ENCODE measurements around the gene MDFI. TPM values are rescaled to one million over a fixed set of nuclear protein-coding genes. Genes with fewer than 3 reads are reported as not detected.

Gene MDFI
- total and polyA plus RNA-seq, 4 donors, result 0.24 to 2.8 (median 0.50) TPM; not detected in 1

- TF ChIP-seq REST (IDR thresholded peaks at IDR 0.05) (no peak), JUND (IDR thresholded peaks at IDR 0.05) (no peak), NR2F2 (IDR thresholded peaks at IDR 0.05) (no peak), HNF4A (conservative IDR thresholded peaks at IDR 0.05) (no peak), HNF4G (IDR thresholded peaks at IDR 0.05) (no peak)
Measured at GRCh38 chr6:41589223-41589622, 49.0 kb upstream of the MDFI start (continued).

GRCh38 chr6:41589636-41590622 lies 48.3 kb upstream of the MDFI start:
- Histone ChIP-seq H3K36me3 (ENCODE audit: control insufficient read depth in 4 of 4, insufficient read depth in 3 of 4, low read depth in 1 of 4, low read length in 3 of 4) (peaks cover 2 to 30% (median 9%) of the 10 kb centered on the region in 4 donors), H3K27me3 (ENCODE audit: control insufficient read depth in 4 of 4, insufficient read depth in 4 of 4, low read length in 3 of 4) (no peaks in the 10 kb centered on the region), H3K27ac (ENCODE audit: low read depth in 1 of 2, low read length in 2 of 2) (no peak overlapping the region), H3K4me3 (ENCODE audit: low read depth in 1 of 3, low read length in 3 of 3) (no peak overlapping the region), H3K9me3 (ENCODE audit: control insufficient read depth in 4 of 4, low read length in 3 of 4) (no peaks in the 10 kb centered on the region), H3K4me1 (ENCODE audit: control insufficient read depth in 4 of 4, insufficient read depth in 4 of 4, low read length in 3 of 4) (peaks cover 2 to 8% (median 6%) of the 10 kb centered on the region in 4 donors), H3K9ac (ENCODE audit: low read depth in 1 of 2, low read length in 2 of 2) (no peak overlapping the region)
- WGBS, result 94% methylated on average over 39 of the region's 39 CpGs
- DNase-seq (ENCODE audit: low spot score), result no peak
- TF ChIP-seq FOXA1 (IDR thresholded peaks at IDR 0.05), result no peak
- no peak for TF ChIP-seq TAF1 (conservative IDR thresholded peaks at IDR 0.05)

- Histone ChIP-seq H3K27me3 (ENCODE audit: control insufficient read depth in 4 of 4, insufficient read depth in 4 of 4, low read length in 3 of 4) (no peaks in the 10 kb centered on the region), H3K9ac (ENCODE audit: low read depth in 1 of 2, low read length in 2 of 2) (no peak overlapping the region), H3K36me3 (ENCODE audit: control insufficient read depth in 4 of 4, insufficient read depth in 3 of 4, low read depth in 1 of 4, low read length in 3 of 4) (peaks cover 2 to 30% (median 11%) of the 10 kb centered on the region in 4 donors), H3K4me1 (ENCODE audit: control insufficient read depth in 4 of 4, insufficient read depth in 4 of 4, low read length in 3 of 4) (no peaks in the 10 kb centered on the region), H3K4me3 (ENCODE audit: low read depth in 1 of 3, low read length in 3 of 3) (no peak overlapping the region), H3K27ac (ENCODE audit: low read depth in 1 of 2, low read length in 2 of 2) (no peak overlapping the region), H3K9me3 (ENCODE audit: control insufficient read depth in 4 of 4, low read length in 3 of 4) (no peaks in the 10 kb centered on the region)
- WGBS, result 86% methylated on average over 6 of the region's 6 CpGs
- no peak for TF ChIP-seq REST (IDR thresholded peaks at IDR 0.05)
- TF ChIP-seq JUND (IDR thresholded peaks at IDR 0.05), result no peak
- no peak for TF ChIP-seq MAX (IDR thresholded peaks at IDR 0.05)
- no peak for TF ChIP-seq EGR1 (IDR thresholded peaks at IDR 0.05; ENCODE audit: low read depth in 2 of 2)
- TF ChIP-seq HNF4A (conservative IDR thresholded peaks at IDR 0.05), result no peak
- TF ChIP-seq FOXA1 (IDR thresholded peaks at IDR 0.05), result no peak
- DNase-seq (ENCODE audit: low spot score), result no peak
Measured at GRCh38 chr6:41591122-41591521, 47.1 kb upstream of the MDFI start.

Measured in liver (tissue), 9 donors.